Measurements from ENCODE around the gene OSM.
"Not testable (repeated sequence)": the region's sequence is repeated elsewhere in the genome, so short reads cannot be mapped to it uniquely, and the experiment has no call there.

- TF ChIP-seq POLR2A, CTCF (IDR thresholded peaks at IDR 0.05): not testable (repeated sequence)
Observed at GRCh38 chr22:30216272-30216671, 50.4 kb downstream of the OSM start.

Measured in thyroid gland (tissue), 4 donors.